ENCODE measurements around the gene ATP12A.

DNA sequence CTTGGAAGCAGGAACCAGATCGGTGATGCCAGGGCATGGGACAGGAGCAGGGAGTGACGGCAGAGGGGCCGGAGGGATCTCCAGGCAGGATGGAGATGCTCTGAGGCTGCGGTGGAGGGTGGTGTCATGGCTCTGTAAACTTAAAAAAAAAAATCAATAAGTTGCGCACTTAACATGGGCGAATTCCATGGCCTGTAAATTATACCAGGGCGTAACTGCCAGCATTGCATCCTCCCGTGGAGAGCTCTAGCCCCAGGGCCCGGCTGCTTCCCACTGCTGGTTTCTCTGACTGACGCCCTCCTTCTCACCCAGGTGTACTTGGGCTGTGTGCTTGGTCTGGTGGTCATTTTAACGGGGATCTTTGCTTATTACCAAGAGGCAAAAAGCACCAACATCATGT, 8.7 kb downstream of the ATP12A start:
- TF ChIP-seq POLR2A (IDR thresholded peaks at IDR 0.05): no peak
- TF ChIP-seq, protein P1, sequence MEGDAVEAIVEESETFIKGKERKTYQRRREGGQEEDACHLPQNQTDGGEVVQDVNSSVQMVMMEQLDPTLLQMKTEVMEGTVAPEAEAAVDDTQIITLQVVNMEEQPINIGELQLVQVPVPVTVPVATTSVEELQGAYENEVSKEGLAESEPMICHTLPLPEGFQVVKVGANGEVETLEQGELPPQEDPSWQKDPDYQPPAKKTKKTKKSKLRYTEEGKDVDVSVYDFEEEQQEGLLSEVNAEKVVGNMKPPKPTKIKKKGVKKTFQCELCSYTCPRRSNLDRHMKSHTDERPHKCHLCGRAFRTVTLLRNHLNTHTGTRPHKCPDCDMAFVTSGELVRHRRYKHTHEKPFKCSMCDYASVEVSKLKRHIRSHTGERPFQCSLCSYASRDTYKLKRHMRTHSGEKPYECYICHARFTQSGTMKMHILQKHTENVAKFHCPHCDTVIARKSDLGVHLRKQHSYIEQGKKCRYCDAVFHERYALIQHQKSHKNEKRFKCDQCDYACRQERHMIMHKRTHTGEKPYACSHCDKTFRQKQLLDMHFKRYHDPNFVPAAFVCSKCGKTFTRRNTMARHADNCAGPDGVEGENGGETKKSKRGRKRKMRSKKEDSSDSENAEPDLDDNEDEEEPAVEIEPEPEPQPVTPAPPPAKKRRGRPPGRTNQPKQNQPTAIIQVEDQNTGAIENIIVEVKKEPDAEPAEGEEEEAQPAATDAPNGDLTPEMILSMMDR (IDR thresholded peaks at IDR 0.05): no peak

Measured in lower leg skin (tissue), 3 donors.